Spinal cord (tissue), 10 donors: ENCODE measurements around the gene PAX7. TPM values are rescaled to one million over a fixed set of nuclear protein-coding genes. Genes with fewer than 3 reads are reported as not detected.

Experiments
- DNase-seq, 6 donors: peaks; one replicate each; pipeline versions ENCODE4 v3.0.0 to v3.0.0-alpha.2; 2013 to 2015; ENCODE audit warnings: low spot score in 6 of 6, low read depth in 4 of 6
- H3K27ac ChIP-seq: one replicate; pipeline ENCODE4 v1.5.1; 2013; ENCODE audit warnings: low read depth, low read length, control low read depth
- H3K27me3 ChIP-seq: one replicate; pipeline ENCODE4 v1.6.1; 2013; ENCODE audit warnings: low read length; ENCODE audit not compliant: control insufficient read depth, insufficient read depth
- H3K36me3 ChIP-seq: one replicate; pipeline ENCODE4 v1.6.1; 2013; ENCODE audit warnings: low read length; ENCODE audit not compliant: control insufficient read depth, insufficient read depth
- H3K4me1 ChIP-seq: one replicate; pipeline ENCODE4 v1.6.1; 2013; ENCODE audit warnings: low read length; ENCODE audit not compliant: control insufficient read depth, insufficient read depth
- H3K4me3 ChIP-seq: one replicate; pipeline ENCODE4 v1.5.1; 2013; ENCODE audit warnings: low read depth, low read length, control low read depth
- H3K9me3 ChIP-seq: one replicate; pipeline ENCODE4 v1.6.1; 2013; ENCODE audit warnings: low read length; ENCODE audit not compliant: control insufficient read depth, insufficient read depth
- WGBS: methylation state at CpG from one replicate; pipeline ENCODE4 v1.1.5; 2013; ENCODE audit warnings: missing lambda C conversion rate; ENCODE audit not compliant: insufficient coverage; 5-methylcytosine and 5-hydroxymethylcytosine counted together
- polyA plus RNA-seq, 2 donors: library from polyadenylated mRNA; unstranded; fragments of 120-200 nt; gene quantifications; one replicate each; pipeline ENCODE4 v1.2.1, GENCODE V29; 2013; ENCODE audit not compliant: insufficient read length in 2 of 2
- total RNA-seq, 2 donors: library from RNA; depleted of rRNA in 1 of 2; stranded (reverse); fragments of 120-200 nt in 1 of 2; fragments of >200 nt in 1 of 2; gene quantifications; one replicate each; pipeline versions ENCODE4 v1.2.3 to v1.2.4, GENCODE V29; 2013 to 2014
- donor health status: healthy.

Gene PAX7
- total and polyA plus RNA-seq, 4 donors = 1.5 to 6.1 (median 3.4) TPM

GRCh38 chr1:18657506-18658201 lies 27.0 kb downstream of the PAX7 start:
- 31% methylated on average over 6 of the region's 17 CpGs for WGBS
- H3K36me3 ChIP-seq = no peaks in the 10 kb centered on the region

GRCh38 chr1:18658831-18659230 lies 28.2 kb downstream of the PAX7 start:
- no peaks in the 10 kb centered on the region for H3K9me3 ChIP-seq
- H3K4me1 ChIP-seq = peaks cover 39% of the 10 kb centered on the region
- H3K27ac ChIP-seq = no peak overlapping the region
- DNase-seq = no peak
- no peaks in the 10 kb centered on the region for H3K36me3 ChIP-seq
- H3K27me3 ChIP-seq = peaks cover 27% of the 10 kb centered on the region
- 100% methylated on average over 1 of the region's 1 CpG for WGBS
- no peak overlapping the region for H3K4me3 ChIP-seq

More at GRCh38 chr1:18657506-18658201, 27.0 kb downstream of the PAX7 start:
- peak in 2 of 6 donors; percentile 76 to 81 for DNase-seq
- Histone ChIP-seq H3K27me3 (peaks cover 34% of the 10 kb centered on the region), H3K27ac (no peak overlapping the region), H3K4me3 (no peak overlapping the region), H3K4me1 (peaks cover 45% of the 10 kb centered on the region), H3K9me3 (no peaks in the 10 kb centered on the region)

GRCh38 chr1:18661404-18662285 lies 31.0 kb downstream of the PAX7 start:
- H3K9me3 ChIP-seq = no peaks in the 10 kb centered on the region
- no peak overlapping the region for H3K27ac ChIP-seq
- peaks cover 21% of the 10 kb centered on the region for H3K4me1 ChIP-seq
- no peak for DNase-seq
- WGBS = 49% methylated on average over 17 of the region's 17 CpGs
- H3K27me3 ChIP-seq = peaks cover 26% of the 10 kb centered on the region
- H3K4me3 ChIP-seq = no peak overlapping the region
- no peaks in the 10 kb centered on the region for H3K36me3 ChIP-seq

- no peak overlapping the region for H3K4me3 ChIP-seq
- DNase-seq = no peak
- 57% methylated on average over 5 of the region's 5 CpGs for WGBS
- peaks cover 14% of the 10 kb centered on the region for H3K4me1 ChIP-seq
- peaks cover 26% of the 10 kb centered on the region for H3K27me3 ChIP-seq
- H3K36me3 ChIP-seq = no peaks in the 10 kb centered on the region
- no peaks in the 10 kb centered on the region for H3K9me3 ChIP-seq
- no peak overlapping the region for H3K27ac ChIP-seq
Measured at GRCh38 chr1:18662286-18662639, 31.6 kb downstream of the PAX7 start.

GRCh38 chr1:18666317-18666920 lies 35.8 kb downstream of the PAX7 start:
- no peak overlapping the region for H3K27ac ChIP-seq
- H3K9me3 ChIP-seq = no peaks in the 10 kb centered on the region
- no peak overlapping the region for H3K4me3 ChIP-seq
- DNase-seq = no peak
- peaks cover 20% of the 10 kb centered on the region for H3K27me3 ChIP-seq
- H3K4me1 ChIP-seq = peaks cover 14% of the 10 kb centered on the region
- H3K36me3 ChIP-seq = no peaks in the 10 kb centered on the region
- 83% methylated on average over 6 of the region's 7 CpGs for whole genome bisulfite sequencing

- peaks cover 14% of the 10 kb centered on the region for H3K4me1 ChIP-seq
- DNase-seq = no peak
- H3K27ac ChIP-seq = no peak overlapping the region
- H3K9me3 ChIP-seq = no peaks in the 10 kb centered on the region
- WGBS = 80% methylated on average over 2 of the region's 6 CpGs
- no peaks in the 10 kb centered on the region for H3K36me3 ChIP-seq
- H3K4me3 ChIP-seq = no peak overlapping the region
- H3K27me3 ChIP-seq = peaks cover 17% of the 10 kb centered on the region
Measured at GRCh38 chr1:18667333-18667732, 36.7 kb downstream of the PAX7 start.

- Histone ChIP-seq H3K27me3 (peaks cover 17% of the 10 kb centered on the region), H3K36me3 (no peaks in the 10 kb centered on the region), H3K4me3 (no peak overlapping the region), H3K27ac (no peak overlapping the region), H3K9me3 (no peaks in the 10 kb centered on the region), H3K4me1 (peaks cover 14% of the 10 kb centered on the region)
- no peak for DNase-seq
- 33% methylated on average over 1 of the region's 2 CpGs for WGBS
Measured at GRCh38 chr1:18668046-18668445, 37.4 kb downstream of the PAX7 start.

GRCh38 chr1:18668750-18669404 lies 38.2 kb downstream of the PAX7 start:
- H3K27ac ChIP-seq = no peak overlapping the region
- H3K4me1 ChIP-seq = peaks cover 14% of the 10 kb centered on the region
- H3K27me3 ChIP-seq = peaks cover 11% of the 10 kb centered on the region
- no peaks in the 10 kb centered on the region for H3K9me3 ChIP-seq
- DNase-seq = no peak
- H3K4me3 ChIP-seq = no peak overlapping the region
- H3K36me3 ChIP-seq = no peaks in the 10 kb centered on the region
- WGBS = 92% methylated on average over 4 of the region's 4 CpGs

- H3K27me3 ChIP-seq = peaks cover 5% of the 10 kb centered on the region
- H3K27ac ChIP-seq = no peak overlapping the region
- WGBS = 51% methylated on average over 13 of the region's 13 CpGs
Measured at GRCh38 chr1:18670121-18670867, 39.6 kb downstream of the PAX7 start.

More at GRCh38 chr1:18670121-18670867, 39.6 kb downstream of the PAX7 start:
- no peak for DNase-seq
- no peaks in the 10 kb centered on the region for H3K36me3 ChIP-seq
- no peak overlapping the region for H3K4me3 ChIP-seq
- no peaks in the 10 kb centered on the region for H3K9me3 ChIP-seq
- H3K4me1 ChIP-seq = peaks cover 14% of the 10 kb centered on the region
